Measurements from ENCODE around the gene WDR75.

- TF ChIP-seq EZH2phosphoT487 (IDR thresholded peaks at IDR 0.05; ENCODE audit: borderline replicate concordance) = no peak
- no peak for TF ChIP-seq POLR2A (IDR thresholded peaks at IDR 0.05; ENCODE audit: borderline replicate concordance, extremely low read depth, insufficient read depth, insufficient read length)
Measured at GRCh38 chr2:189446780-189447179, 5.5 kb downstream of the WDR75 start.
